ENCODE data around the gene STMP1.

DNA sequence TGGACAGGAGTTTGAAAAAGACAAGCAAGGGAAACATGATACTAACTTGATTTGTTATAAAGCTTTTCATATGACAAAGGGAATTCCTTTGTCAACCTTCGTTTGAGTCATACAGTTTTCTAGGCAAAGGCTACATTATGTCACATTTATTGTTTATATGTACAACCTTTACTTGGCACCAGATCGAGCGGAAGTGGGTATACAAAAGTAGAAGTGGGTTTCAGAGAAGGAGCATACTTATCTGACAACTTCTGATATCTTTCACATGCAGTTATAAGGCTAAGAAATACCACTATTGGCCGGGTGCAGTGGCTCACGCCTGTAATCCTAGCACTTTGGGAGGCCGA is 11.0 kb downstream of the STMP1 start:
- TF ChIP-seq USF2 (IDR thresholded peaks at IDR 0.05; ENCODE audit: low read depth, low read length) = no peak
- TF ChIP-seq CTCF (conservative IDR thresholded peaks at IDR 0.05; ENCODE audit: low read depth, low read length) = no peak
- TF ChIP-seq RFX5 (IDR thresholded peaks at IDR 0.05; ENCODE audit: low read depth, low read length) = no peak
- no peak for TF ChIP-seq POLR2A (IDR thresholded peaks at IDR 0.05; ENCODE audit: low read depth, low read length)

Measured in IMR-90 (cell line).